Metanephros (tissue), 1 donor: Measurements from ENCODE around the gene ITGBL1. TPM values are rescaled to one million over a fixed set of nuclear protein-coding genes. Genes with fewer than 3 reads are reported as not detected.

Experiments used
- total RNA-seq: library from RNA; depleted of rRNA; stranded (reverse); fragments of >200 nt; gene quantifications from one replicate; pipeline ENCODE4 v1.2.3, GENCODE V29; 2014

The ITGBL1 gene, protein sequence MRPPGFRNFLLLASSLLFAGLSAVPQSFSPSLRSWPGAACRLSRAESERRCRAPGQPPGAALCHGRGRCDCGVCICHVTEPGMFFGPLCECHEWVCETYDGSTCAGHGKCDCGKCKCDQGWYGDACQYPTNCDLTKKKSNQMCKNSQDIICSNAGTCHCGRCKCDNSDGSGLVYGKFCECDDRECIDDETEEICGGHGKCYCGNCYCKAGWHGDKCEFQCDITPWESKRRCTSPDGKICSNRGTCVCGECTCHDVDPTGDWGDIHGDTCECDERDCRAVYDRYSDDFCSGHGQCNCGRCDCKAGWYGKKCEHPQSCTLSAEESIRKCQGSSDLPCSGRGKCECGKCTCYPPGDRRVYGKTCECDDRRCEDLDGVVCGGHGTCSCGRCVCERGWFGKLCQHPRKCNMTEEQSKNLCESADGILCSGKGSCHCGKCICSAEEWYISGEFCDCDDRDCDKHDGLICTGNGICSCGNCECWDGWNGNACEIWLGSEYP
- total RNA-seq, result 2.6 TPM

DNA sequence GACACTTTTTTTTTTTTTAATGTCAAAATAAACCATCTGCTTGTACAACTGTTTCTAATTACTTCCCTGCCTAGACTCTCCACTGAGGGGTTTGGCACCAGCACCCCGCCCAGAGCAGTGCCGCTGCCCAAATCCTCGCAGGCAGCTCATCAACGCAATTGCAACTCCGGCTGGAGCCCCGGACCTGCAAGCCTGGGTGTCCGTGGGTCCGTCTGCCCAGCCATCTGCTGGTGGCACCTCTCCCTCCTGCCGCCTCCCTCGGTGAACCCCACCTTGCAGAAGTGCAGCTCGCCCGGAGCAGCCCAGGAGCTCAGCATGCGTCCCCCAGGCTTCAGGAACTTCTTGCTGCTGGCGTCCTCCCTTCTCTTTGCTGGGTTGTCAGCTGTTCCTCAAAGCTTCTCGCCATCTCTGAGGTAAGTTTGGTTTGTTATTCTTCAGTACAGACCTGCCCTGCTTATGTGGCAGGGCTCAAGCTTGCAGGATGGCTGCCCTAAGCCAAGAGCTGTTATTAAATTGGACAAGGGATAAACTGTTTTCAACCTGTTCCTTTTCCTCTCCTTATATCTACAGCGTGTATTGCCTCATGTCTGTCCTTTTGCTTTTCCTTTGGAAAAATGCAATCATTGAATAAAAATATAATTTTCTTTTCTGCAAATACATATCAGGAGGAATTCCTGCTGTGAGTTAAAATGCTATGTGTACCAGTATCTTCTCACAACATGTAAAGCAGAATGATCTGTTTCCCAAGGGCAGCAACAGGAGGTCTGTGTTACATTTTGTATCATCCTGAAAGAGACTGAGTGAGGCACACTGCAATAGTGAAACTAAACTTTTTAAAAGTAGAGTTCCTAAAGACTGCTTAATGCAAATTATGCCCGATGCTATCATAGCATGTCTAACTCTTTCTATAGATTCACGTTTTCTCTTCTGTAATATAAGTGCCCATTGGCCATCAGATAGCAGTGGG, at the start of gene ITGBL1:
Gene ITGBL1 (plus strand): TSS at position 157 of the 967 bp plus-strand sequence. CDS start 159 bp downstream, at position 316.

DNA sequence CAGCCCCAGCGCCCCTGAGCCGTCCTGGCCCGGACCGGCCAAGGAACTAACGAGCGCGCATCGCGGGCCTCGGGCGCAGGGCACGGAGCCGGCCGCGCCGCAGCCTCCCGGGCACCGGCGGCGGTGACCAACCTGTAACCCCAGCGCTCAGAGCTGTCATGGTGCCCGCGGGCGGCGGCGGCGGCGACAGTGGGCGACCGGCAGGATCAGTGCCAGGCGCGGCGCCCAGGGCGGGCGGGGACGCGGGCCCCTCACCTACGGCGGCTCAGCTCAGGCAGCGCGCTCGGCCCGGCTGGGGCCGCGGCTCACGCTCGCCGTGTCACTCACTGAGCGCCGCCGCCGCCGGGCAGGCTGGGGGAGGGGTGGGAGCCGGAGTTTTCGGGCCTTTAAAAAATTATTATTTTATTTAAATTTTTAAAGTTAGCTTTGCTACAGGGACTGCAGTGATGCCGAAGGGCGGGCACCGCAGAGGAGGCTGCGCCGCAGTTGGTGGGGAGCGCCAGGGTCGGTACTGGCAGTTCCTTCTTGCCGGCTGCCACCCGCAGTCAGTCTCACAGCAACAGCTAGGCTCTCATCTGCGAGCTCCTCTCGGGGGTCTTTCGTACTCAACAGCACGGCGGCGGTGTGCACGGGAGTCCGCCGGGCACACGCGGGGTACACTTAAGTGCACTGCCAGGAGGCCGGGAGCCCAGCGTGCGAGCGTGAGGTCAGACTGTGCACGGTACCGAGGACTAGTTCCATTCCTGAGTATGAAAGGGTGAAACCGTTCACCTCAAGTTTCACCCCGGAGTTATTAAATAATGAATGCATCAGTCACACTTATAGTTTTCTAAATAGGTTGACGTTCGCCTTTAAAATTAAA, 36.1 kb upstream of the ITGBL1 start, which contains the start of gene NALCN:
Gene NALCN (minus strand): TSS at position 328 of the 862 bp plus-strand sequence. CDS start 17,382 bp downstream, outside the sequence.

Other genes with a start within 250 kb of the ITGBL1 start
- 1.1 TPM for gene NALCN, start 36.2 kb upstream of the ITGBL1 start, total RNA-seq